SK-N-DZ (cell line): Measurements from ENCODE around the gene TBC1D4.

Experiments used
- DNase-seq: peaks from one replicate; pipeline ENCODE4 v3.0.0-alpha.2; 2015; ENCODE audit warnings: low spot score

The TBC1D4 gene

GRCh38 chr13:75418186-75418843, 63.7 kb downstream of the TBC1D4 start:
- DNase-seq = no peak

GRCh38 chr13:75417656-75418055, 64.3 kb downstream of the TBC1D4 start:
- DNase-seq = no peak

GRCh38 chr13:75417012-75417384, 65.0 kb downstream of the TBC1D4 start:
- DNase-seq = no peak

GRCh38 chr13:75416327-75417011, 65.5 kb downstream of the TBC1D4 start:
- no peak for DNase-seq

GRCh38 chr13:75415694-75416093, 66.3 kb downstream of the TBC1D4 start:
- DNase-seq = no peak

GRCh38 chr13:75415171-75415570, 66.8 kb downstream of the TBC1D4 start:
- DNase-seq = no peak

- no peak for DNase-seq
Measured at GRCh38 chr13:75414036-75414827, 67.7 kb downstream of the TBC1D4 start.

GRCh38 chr13:75411924-75412537, 69.9 kb downstream of the TBC1D4 start:
- DNase-seq = no peak

- DNase-seq = no peak
Measured at GRCh38 chr13:75410207-75410606, 71.8 kb downstream of the TBC1D4 start.

- no peak for DNase-seq
Measured at GRCh38 chr13:75407998-75408397, 74.0 kb downstream of the TBC1D4 start.

GRCh38 chr13:75407473-75407872, 74.5 kb downstream of the TBC1D4 start:
- no peak for DNase-seq

GRCh38 chr13:75405976-75406703, 75.8 kb downstream of the TBC1D4 start:
- peak; percentile 54 for DNase-seq

GRCh38 chr13:75404726-75405125, 77.2 kb downstream of the TBC1D4 start:
- DNase-seq = no peak

GRCh38 chr13:75402787-75403186, 79.2 kb downstream of the TBC1D4 start:
- DNase-seq = peak; percentile 76

- DNase-seq = no peak
Measured at GRCh38 chr13:75400775-75401174, 81.2 kb downstream of the TBC1D4 start.

GRCh38 chr13:75399879-75400217, 82.1 kb downstream of the TBC1D4 start:
- DNase-seq = no peak

GRCh38 chr13:75399168-75399878, 82.6 kb downstream of the TBC1D4 start:
- DNase-seq = no peak

- DNase-seq = no peak
Measured at GRCh38 chr13:75398072-75398471, 83.9 kb downstream of the TBC1D4 start.

GRCh38 chr13:75395901-75396300, 86.1 kb downstream of the TBC1D4 start:
- no peak for DNase-seq

- no peak for DNase-seq
Measured at GRCh38 chr13:75395066-75395465, 86.9 kb downstream of the TBC1D4 start.
